HG03060 (cell line): ENCODE results near the gene SKI.
"Not testable (repeated sequence)": the region's sequence is repeated elsewhere in the genome, so short reads cannot be mapped to it uniquely, and the experiment has no call there.

Experiments
- ATAC-seq: cut with Tn5 transposase; IDR thresholded peaks from one replicate; pipeline ENCODE4 v1.9.1; 2021; ENCODE audit warnings: low read depth, moderate number of reproducible peaks; ENCODE audit not compliant: unreplicated experiment

SKI gene

DNA sequence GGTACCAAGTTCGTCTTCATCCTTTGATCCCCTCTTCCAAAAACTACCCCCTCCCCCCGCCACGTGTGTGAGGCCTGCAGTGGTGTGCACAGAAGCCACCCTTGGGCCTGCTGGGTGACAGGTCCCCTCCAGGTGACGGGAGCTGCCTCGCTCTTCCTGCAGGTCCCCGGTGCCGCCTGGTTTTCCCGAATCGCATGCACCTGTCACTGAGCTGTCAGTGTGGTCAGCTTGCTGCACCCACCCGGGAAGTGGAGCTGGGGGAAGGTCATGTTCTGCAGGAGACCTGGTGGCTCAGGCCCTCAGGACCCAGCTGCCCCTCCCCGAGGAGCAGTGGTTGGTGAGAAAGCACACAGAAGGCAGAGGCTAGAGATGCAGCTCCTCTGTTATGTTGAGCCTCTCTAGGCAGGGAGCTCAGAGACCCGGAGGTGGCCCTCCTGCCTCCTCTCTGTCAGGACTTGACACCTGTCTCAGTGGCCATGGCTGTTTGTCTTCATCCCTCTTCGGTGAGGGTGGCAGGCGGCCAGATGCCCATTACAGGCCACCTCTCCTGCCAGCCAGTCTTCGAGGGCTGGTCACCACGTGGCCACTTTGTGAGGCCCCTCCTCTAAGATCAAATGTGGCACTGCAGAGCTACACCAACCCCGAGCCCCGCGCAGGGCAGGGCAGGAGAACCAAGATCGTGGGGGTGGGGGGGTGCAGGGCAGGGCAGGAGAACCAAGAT, 60.9 kb downstream of the SKI start:
- ATAC-seq: no peak

DNA sequence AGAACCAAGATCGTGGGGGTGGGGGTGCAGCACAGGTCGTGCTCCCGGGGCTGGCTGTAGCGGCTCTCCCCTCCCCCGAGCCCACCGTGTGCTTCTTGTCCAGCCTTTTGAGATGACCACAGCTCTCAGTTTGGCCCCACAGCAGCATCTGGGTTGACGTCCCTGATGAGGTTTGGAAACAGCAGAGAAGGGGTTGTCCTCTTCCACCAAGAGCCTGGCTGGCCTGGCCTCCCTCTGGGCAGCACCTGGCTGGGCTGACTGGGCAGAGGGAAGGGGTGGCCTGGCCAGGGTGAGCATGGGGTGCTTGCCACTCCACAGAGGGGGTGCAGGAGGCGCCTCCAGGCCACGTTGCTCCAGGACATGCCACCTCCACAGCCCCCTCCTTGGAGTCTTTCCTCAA, 61.5 kb downstream of the SKI start:
- ATAC-seq: no peak

DNA sequence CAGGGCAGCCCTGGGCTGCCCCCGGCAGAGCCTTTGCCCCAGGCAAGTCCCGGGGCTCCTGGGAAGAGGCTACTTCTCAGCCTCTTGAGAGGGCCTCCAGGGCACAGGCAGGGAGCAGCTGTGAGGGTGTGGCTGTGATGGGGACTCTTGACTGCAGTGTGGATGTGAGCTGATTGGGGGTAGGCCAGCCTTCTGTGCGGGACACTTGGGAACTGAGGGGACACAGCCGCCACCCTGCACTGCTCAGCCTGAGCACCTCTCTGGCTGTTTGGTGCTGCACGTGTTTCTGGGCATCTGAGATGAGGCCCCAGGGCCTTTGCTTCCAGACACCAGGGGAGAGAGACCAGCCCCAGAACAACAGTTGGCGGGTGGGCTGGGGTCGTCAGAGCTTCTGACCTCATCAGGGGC, 62.1 kb downstream of the SKI start:
- ATAC-seq: no peak

- no peak for ATAC-seq
Measured at GRCh38 chr1:2290595-2291510, 62.7 kb downstream of the SKI start.

GRCh38 chr1:2291577-2291976, 63.5 kb downstream of the SKI start:
- no peak for ATAC-seq

DNA sequence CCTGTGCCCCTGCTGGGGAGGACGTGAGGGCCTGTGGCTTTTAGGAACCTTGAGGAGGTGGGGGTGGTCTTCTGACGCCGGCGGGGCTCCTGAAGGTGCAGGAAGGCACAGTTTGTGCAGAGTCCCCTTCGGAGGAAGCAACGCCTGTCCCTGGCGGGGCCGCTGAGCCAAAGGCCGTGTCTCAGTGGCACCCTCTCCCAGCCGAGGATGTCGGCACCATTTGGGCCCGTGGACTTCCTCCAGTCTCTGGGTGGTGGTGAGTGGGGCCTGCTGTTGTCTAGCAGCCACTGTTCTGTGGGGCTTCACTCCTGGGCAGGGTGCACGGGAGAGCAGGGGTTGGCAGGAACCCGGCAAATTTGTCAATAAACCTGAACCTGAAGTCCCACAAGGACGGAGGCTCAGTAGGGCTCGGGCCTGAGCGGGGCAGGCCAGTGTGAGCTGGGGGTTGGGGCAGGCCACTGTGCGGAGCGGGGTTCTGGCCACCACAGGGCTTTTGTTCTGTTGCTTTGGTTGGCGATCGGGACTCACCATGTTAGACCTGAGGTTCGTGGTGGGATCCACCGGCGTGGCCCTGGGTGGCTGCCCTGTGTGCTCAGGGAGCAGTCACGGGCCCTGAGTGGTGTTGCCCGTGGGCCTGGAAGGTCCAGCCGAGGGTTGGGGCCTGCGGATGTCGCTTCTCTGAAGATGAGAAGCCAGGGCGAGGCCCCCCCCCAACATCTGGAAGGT, 64.8 kb downstream of the SKI start:
- no peak for ATAC-seq

DNA sequence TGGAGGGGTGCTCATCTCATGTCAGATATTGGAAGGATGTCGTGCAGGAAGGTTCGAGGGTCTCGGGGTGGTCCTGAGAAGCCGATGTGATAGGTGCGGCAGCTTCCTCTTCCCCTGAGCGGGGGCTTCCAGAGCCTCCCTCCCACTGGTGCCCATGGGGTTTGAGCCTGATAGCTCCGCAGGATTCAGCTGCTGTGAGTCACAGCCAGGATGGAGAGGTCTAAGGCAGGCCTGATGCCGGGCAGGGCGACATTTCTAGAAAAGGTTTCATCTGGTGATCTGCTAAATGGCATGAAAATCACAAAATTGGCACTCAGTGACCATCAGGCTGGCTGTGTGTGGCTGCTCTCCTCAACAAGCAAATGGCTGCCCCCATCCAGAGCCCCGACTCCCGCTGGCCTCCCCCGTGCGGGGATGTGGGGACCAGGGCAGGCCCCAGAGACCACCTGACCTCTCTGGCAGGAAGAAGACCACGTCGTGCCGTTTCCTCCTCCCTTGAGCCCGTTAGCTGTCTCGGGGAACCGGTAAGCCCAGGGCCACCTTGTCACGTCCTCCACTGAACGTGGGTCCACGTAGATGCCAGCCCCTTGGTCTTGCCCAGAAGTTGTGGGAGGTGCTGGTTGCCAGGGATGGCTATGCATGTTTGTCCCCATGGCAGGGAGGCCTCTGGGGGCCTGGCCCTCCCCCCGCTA, 66.1 kb downstream of the SKI start:
- no peak for ATAC-seq

DNA sequence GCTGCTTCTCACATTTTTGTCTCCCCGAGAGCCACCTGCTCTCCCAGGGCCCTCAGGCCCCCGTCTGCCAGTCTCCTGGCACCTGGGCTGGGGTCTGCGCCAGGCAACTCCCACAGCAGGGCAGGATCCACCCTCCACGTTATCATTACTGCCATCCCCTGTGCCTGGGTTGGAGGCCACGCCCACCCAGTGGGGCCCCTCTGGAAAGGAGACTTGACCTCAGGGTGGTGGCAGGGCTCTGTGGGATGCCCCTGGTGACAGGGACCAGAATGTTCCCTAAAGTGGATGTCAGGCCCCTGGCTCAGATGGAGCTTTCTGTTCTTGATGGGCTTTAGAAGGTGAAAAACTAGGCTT, 66.6 kb downstream of the SKI start:
- ATAC-seq: no peak

GRCh38 chr1:2295526-2295925, 67.4 kb downstream of the SKI start:
- no peak for ATAC-seq

- ATAC-seq: not testable (repeated sequence)
Measured at GRCh38 chr1:2296211-2296610, 68.1 kb downstream of the SKI start.

GRCh38 chr1:2296614-2297013, 68.5 kb downstream of the SKI start:
- ATAC-seq: no peak

DNA sequence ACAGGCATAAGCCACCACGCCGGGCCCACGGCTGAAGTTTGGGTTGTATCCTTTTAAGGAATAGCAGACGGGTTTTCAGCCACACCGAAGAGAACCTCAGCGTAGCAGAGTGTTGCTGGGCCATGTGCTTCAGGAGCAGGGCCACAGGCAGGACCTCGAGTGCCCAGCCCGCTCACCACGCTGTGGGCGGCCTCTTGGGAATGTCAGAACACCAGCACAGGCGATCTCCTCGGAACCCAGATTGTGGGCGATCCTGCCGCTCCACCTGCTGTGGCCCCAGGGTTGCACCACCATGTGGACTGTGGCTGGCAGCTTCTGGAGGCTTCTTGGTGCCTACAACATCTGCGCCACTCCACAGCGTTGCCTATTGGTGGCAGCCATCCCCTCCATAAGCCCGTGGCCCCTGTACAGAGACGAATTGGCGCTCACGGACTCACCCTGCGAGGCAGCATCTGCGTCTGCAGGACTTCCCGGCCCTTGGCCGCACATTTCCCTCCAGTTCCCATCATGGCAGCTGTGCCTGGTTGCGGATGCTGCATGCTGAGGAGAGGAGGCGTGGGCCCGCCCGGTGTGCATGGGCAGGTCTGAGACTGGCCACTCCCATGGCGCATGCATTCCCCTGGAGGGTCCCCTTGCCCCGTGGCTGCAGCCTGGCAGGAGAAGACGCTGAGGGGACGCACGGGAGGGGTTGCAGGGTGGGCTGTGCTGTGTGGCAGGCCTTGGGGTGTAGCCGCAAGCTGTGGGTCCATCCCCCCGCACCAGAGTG, 69.3 kb downstream of the SKI start:
- ATAC-seq: no peak

DNA sequence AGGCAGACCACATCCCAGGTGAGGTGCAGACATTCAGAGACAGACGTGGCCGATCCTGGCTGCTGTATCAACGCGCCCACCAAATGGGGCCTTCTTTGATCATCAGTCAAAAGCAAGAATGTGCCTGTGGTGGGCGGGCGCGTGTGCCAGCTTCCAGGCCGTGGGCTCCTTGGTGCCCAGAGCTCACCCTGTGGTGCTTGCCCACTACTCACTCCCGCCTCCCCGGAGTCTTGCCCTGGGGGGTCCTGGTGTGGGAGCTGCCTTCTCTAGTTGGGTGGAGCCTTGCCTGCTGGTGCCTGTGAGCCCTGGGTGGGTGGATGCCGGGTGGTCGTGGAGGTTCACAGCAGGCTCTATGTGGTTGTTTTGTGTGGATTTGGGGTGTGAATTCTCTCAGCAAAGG, 70.6 kb downstream of the SKI start:
- ATAC-seq: no peak

DNA sequence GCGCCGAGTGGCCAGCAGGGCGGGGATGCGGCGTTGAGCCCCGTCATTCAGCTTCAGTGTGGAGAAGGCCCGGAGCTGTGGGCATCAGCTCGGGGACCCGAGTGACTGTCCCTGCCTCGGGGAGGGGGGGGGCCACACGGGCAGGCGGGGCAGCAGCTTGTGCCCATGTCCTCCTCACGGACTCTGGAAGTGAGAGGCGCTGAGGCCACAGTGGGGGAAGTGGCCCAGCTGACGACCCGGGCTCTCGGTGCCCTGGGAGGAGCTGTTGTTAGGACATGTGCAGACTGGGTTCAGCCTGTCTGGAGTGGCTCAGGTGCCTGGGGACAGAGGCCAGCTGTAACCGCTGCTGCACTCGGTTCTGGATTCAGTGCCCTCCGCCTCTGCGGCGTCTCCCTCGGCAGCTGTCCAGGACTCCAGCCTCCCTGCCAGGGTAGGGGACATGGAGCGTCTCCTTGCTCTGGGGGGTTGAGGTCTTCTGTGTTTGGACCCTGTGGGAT, 71.1 kb downstream of the SKI start:
- ATAC-seq: no peak

DNA sequence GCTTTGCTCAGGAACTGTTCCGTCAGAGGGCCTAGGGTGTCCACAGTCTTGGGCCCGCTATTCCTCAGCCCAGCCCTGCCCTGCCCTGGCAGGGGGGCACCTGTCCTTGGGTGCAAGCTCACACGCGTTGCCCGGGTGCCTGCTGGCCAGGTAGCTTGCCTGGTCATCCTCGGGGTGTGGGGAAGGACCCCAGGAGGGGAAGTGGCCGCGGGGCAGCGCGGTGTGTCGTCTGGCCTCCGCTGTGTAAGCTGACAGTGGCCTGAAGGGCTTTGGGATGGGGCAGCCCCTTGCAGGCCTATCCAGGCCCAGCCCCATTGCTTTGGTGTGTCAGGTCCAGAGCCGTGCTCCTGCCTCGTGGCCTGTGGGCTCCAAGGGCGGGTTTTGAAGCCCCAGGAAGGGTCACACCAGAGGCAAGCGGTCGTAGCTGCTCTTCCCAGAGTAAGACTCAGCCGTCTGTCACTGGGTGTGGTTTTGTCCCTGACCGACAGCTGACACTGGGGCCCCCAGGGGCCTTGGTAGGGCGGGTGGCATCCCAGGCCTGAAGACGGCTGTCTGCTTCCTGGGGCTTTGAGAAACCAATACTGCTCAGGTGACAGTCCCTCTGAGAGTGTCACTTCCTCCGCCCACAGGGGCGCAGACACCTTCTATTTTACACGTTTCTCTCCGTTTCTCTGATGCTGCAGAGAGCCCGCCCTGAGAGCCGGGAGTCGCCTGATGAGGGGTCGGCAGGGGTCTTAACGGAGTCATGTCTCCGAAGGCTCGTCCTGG, 72.1 kb downstream of the SKI start:
- ATAC-seq: peak; percentile 62

DNA sequence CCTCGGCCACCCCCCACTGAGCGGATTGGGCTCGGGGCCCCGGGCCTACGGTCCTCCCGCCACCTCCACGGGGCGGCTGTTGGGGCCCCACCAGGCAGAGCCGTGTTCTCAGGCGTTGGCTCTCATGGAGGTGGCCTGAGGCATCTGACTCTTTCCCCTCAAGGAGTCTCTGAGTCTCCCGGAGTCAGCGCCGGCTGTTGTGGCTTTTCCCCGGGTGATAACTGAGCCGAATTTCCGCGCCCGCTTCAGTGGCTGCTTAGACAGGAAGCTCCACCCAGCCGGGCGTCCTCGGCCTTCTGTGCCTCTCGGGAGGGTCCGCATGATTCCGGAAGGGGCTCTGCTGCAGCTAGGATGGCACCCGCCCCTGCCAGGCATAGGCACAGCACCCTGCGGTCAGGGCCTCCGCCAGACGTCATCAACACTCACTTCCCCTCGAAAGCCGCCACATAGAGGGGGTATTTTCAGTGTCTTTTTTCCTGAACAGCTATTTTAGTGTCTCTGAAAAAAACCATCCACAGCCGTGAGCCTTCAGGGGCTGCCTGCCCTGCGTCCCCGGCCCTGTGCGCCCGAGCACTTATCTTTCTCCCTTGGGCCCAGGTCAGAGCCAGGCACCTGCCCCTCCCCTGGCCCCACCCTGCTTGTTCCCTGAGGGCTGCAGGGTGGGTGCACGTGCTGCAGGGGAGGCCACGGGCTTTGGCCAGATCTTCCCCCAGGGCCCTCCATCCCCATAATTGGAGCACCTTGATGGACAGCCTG, 72.9 kb downstream of the SKI start:
- ATAC-seq: peak; percentile 59

GRCh38 chr1:2301607-2302291, 73.6 kb downstream of the SKI start:
- ATAC-seq: no peak
